ENCODE data around the gene FJX1.
"Not testable (repeated sequence)": the region's sequence is repeated elsewhere in the genome, so short reads cannot be mapped to it uniquely, and the experiment has no call there.

FJX1 gene

GRCh38 chr11:35654711-35655110, 36.5 kb downstream of the FJX1 start:
- H3K27ac Mint-ChIP-seq: no peak overlapping the region
- H3K27me3 Mint-ChIP-seq: peaks cover 57% of the 10 kb centered on the region
- intact Hi-C loops (cut with micrococcal nuclease): no loop called here
- no peaks in the 10 kb centered on the region for H3K9me3 Mint-ChIP-seq
- H3K4me3 Mint-ChIP-seq: no peak overlapping the region
- peaks cover 6% of the 10 kb centered on the region for H3K4me1 Mint-ChIP-seq (ENCODE audit: low read depth)
- H3K36me3 Mint-ChIP-seq (ENCODE audit: low read depth): no peaks in the 10 kb centered on the region

GRCh38 chr11:35655254-35655653, 37.0 kb downstream of the FJX1 start:
- Mint-ChIP-seq H3K4me3 (no peak overlapping the region), H3K9me3 (no peaks in the 10 kb centered on the region), H3K4me1 (ENCODE audit: low read depth) (peaks cover 4% of the 10 kb centered on the region), H3K36me3 (ENCODE audit: low read depth) (no peaks in the 10 kb centered on the region), H3K27ac (no peak overlapping the region), H3K27me3 (peaks cover 57% of the 10 kb centered on the region)
- intact Hi-C loops (cut with micrococcal nuclease): no loop called here

- no peak overlapping the region for H3K4me3 Mint-ChIP-seq
- intact Hi-C loops (cut with micrococcal nuclease): no loop called here
- no peak overlapping the region for H3K27ac Mint-ChIP-seq
- H3K4me1 Mint-ChIP-seq (ENCODE audit: low read depth): no peaks in the 10 kb centered on the region
- peaks cover 55% of the 10 kb centered on the region for H3K27me3 Mint-ChIP-seq
- no peaks in the 10 kb centered on the region for H3K36me3 Mint-ChIP-seq (ENCODE audit: low read depth)
- no peaks in the 10 kb centered on the region for H3K9me3 Mint-ChIP-seq
Observed at GRCh38 chr11:35655856-35656255, 37.6 kb downstream of the FJX1 start.

GRCh38 chr11:35658020-35658948, 40.0 kb downstream of the FJX1 start:
- Mint-ChIP-seq H3K27ac (no peak overlapping the region), H3K4me3 (no peak overlapping the region), H3K27me3 (peaks cover 52% of the 10 kb centered on the region), H3K36me3 (ENCODE audit: low read depth) (peaks cover 11% of the 10 kb centered on the region), H3K4me1 (ENCODE audit: low read depth) (peaks cover 17% of the 10 kb centered on the region), H3K9me3 (peaks cover 6% of the 10 kb centered on the region)
- intact Hi-C loops (cut with micrococcal nuclease): no loop called here

GRCh38 chr11:35661534-35661933, 43.3 kb downstream of the FJX1 start:
- Mint-ChIP-seq H3K4me1 (ENCODE audit: low read depth) (peaks cover 34% of the 10 kb centered on the region), H3K27me3 (peaks cover 26% of the 10 kb centered on the region), H3K36me3 (ENCODE audit: low read depth) (peaks cover 38% of the 10 kb centered on the region), H3K27ac (no peak overlapping the region), H3K4me3 (no peak overlapping the region), H3K9me3 (peaks cover 38% of the 10 kb centered on the region)
- intact Hi-C loops (cut with micrococcal nuclease): loop anchor here (5.0 kb wide), 1 partner anchor 39 kb away; no protein-coding TSS in a partner anchor

GRCh38 chr11:35662061-35662648, 43.9 kb downstream of the FJX1 start:
- intact Hi-C loops (cut with micrococcal nuclease): loop anchor here (5.0 kb wide), 1 partner anchor 40 kb away; no protein-coding TSS in a partner anchor
- Mint-ChIP-seq H3K4me3 (peak overlapping the region; percentile 87), H3K4me1 (ENCODE audit: low read depth) (peaks cover 34% of the 10 kb centered on the region), H3K27me3 (peaks cover 22% of the 10 kb centered on the region), H3K36me3 (ENCODE audit: low read depth) (peaks cover 38% of the 10 kb centered on the region), H3K9me3 (peaks cover 38% of the 10 kb centered on the region), H3K27ac (peak overlapping the region; percentile 91)

GRCh38 chr11:35662649-35663407, 44.6 kb downstream of the FJX1 start, which contains the start of gene TRIM44:
TSS of gene TRIM44 (plus strand) at chr11:35662775. CDS start at chr11:35663112, 337 bp downstream.
- Mint-ChIP-seq H3K36me3 (ENCODE audit: low read depth) (peaks cover 42% of the 10 kb centered on the region), H3K9me3 (peaks cover 38% of the 10 kb centered on the region), H3K4me3 (peak within 1 kb of the TSS; percentile 87), H3K27ac (peak within 1 kb of the TSS; percentile 91), H3K4me1 (ENCODE audit: low read depth) (peaks cover 34% of the 10 kb centered on the region), H3K27me3 (peaks cover 18% of the 10 kb centered on the region)
- intact Hi-C loops (cut with micrococcal nuclease): loop anchor here (5.0 kb wide), 1 partner anchor 41 kb away; no protein-coding TSS in a partner anchor

- Mint-ChIP-seq H3K27me3 (peaks cover 14% of the 10 kb centered on the region), H3K4me3 (peak overlapping the region; percentile 87), H3K4me1 (ENCODE audit: low read depth) (peaks cover 34% of the 10 kb centered on the region), H3K9me3 (peaks cover 38% of the 10 kb centered on the region), H3K27ac (peak overlapping the region; percentile 91), H3K36me3 (ENCODE audit: low read depth) (peaks cover 47% of the 10 kb centered on the region)
- intact Hi-C loops (cut with micrococcal nuclease): loop anchor here (5.0 kb wide), 1 partner anchor 41 kb away; no protein-coding TSS in a partner anchor
Observed at GRCh38 chr11:35663408-35663702, 45.1 kb downstream of the FJX1 start.

- Mint-ChIP-seq H3K4me3 (no peak overlapping the region), H3K27me3 (peaks cover 5% of the 10 kb centered on the region), H3K4me1 (ENCODE audit: low read depth) (peaks cover 42% of the 10 kb centered on the region), H3K9me3 (peaks cover 38% of the 10 kb centered on the region), H3K27ac (no peak overlapping the region), H3K36me3 (ENCODE audit: low read depth) (peaks cover 51% of the 10 kb centered on the region)
- intact Hi-C loops (cut with micrococcal nuclease): loop anchor here (5.0 kb wide), 1 partner anchor 43 kb away; no protein-coding TSS in a partner anchor
Observed at GRCh38 chr11:35664977-35665441, 46.7 kb downstream of the FJX1 start.

- peaks cover 55% of the 10 kb centered on the region for H3K36me3 Mint-ChIP-seq (ENCODE audit: low read depth)
- H3K4me3 Mint-ChIP-seq: no peak overlapping the region
- intact Hi-C loops (cut with micrococcal nuclease): no loop called here
- H3K27me3 Mint-ChIP-seq: no peaks in the 10 kb centered on the region
- H3K27ac Mint-ChIP-seq: no peak overlapping the region
- peaks cover 50% of the 10 kb centered on the region for H3K4me1 Mint-ChIP-seq (ENCODE audit: low read depth)
- peaks cover 38% of the 10 kb centered on the region for H3K9me3 Mint-ChIP-seq
Observed at GRCh38 chr11:35667257-35667656, 49.0 kb downstream of the FJX1 start.

GRCh38 chr11:35668350-35668749, 50.1 kb downstream of the FJX1 start:
- H3K27me3 Mint-ChIP-seq; intact Hi-C loops (cut with micrococcal nuclease); H3K27ac Mint-ChIP-seq; H3K4me3 Mint-ChIP-seq: not testable (repeated sequence)
- H3K4me1 Mint-ChIP-seq (ENCODE audit: low read depth): peaks cover 42% of the 10 kb centered on the region
- H3K9me3 Mint-ChIP-seq: peaks cover 31% of the 10 kb centered on the region
- peaks cover 48% of the 10 kb centered on the region for H3K36me3 Mint-ChIP-seq (ENCODE audit: low read depth)
